Esophagus squamous epithelium (tissue), 4 donors: Measurements from ENCODE around the gene HTR3E.

ENCODE experiments used
- POLR2A ChIP-seq, 4 donors: fragments of 450-650 bp; IDR thresholded peaks; one replicate each; pipeline ENCODE4 v1.6.1; 2017; ENCODE audit warnings: antibody characterized with exemption in 4 of 4, mild to moderate bottlenecking in 4 of 4, moderate library complexity in 3 of 4
- TF ChIP-seq, protein P1 (sequence below), 6 experiments: fragments of 450-650 bp in 4 of 6; fragments of 200-600 bp in 2 of 6; sonication (generic) in 2 of 6; IDR thresholded peaks; one replicate each; pipeline ENCODE4 v1.5.1; 2016 to 2019; ENCODE audit warnings: antibody characterized with exemption in 6 of 6, mild to moderate bottlenecking in 4 of 6, moderate library complexity in 4 of 6

GRCh38 chr3:184059424-184059823 lies 37.4 kb upstream of the HTR3E start:
- TF ChIP-seq, protein P1, sequence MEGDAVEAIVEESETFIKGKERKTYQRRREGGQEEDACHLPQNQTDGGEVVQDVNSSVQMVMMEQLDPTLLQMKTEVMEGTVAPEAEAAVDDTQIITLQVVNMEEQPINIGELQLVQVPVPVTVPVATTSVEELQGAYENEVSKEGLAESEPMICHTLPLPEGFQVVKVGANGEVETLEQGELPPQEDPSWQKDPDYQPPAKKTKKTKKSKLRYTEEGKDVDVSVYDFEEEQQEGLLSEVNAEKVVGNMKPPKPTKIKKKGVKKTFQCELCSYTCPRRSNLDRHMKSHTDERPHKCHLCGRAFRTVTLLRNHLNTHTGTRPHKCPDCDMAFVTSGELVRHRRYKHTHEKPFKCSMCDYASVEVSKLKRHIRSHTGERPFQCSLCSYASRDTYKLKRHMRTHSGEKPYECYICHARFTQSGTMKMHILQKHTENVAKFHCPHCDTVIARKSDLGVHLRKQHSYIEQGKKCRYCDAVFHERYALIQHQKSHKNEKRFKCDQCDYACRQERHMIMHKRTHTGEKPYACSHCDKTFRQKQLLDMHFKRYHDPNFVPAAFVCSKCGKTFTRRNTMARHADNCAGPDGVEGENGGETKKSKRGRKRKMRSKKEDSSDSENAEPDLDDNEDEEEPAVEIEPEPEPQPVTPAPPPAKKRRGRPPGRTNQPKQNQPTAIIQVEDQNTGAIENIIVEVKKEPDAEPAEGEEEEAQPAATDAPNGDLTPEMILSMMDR (IDR thresholded peaks at IDR 0.05): no peak
- no peak for TF ChIP-seq POLR2A (IDR thresholded peaks at IDR 0.05)
